ENCODE data around the gene SGCA. TPM values are rescaled to one million over a fixed set of nuclear protein-coding genes. Genes with fewer than 3 reads are reported as not detected.

The SGCA gene
- total and polyA plus RNA-seq, 2 of the 8 experiments (the other 6 are each of a cell fraction or from before 2014, with no cell fraction given): 0.12 TPM; not detected in 1

DNA sequence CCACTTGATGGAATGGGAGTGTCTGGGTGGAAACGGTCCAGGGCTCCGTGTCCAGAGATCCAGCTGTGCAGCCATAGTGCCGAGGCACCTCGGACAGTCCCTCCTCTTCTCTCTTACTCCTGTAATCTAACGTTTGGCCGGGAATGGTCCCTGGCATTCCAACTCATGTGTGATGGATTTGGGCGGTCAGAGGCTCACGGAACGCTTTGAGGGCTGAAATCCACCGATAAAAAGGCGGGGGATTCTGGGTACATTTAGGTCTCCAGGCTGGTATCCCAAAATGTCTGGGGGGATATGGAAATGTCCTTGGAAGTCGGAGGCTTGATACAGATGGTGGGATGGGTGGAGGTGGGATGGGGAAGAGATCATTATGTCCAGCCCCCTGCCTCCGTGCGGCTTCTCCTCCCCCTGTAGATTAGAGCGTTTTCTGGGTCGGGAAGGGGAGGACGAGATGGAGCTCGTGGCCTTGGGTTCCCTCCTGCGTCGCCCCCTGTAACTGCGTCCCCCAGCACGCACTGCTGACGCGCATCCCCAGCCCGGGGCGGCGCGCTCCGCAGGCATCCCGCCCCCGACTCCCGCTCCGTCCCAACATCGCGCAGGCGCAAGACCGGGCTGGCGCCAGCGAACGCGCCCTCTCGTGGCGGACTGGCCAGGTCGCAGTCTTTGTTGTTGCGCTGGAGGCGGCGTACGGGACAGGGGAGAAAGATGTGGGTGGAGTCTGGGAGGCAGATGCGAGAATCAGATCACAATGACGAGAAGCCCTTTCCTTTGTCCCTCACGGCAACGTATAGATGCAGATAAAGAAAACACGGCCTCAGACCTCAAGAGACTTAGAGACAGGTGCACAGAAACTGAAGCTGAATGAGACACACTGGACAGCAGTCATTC is 4.5 kb upstream of the SGCA start:
- H3K9ac ChIP-seq (replicated peaks in 1 of 4; ENCODE audit: extremely low read depth in 1 of 4, low read depth in 3 of 4, low read length in 3 of 4): peak overlapping the region in 3 of 4 experiments; percentile 7 to 54 (median 38); a peak in 4 of 7 replicates
- no peaks in the 10 kb centered on the region for H3K79me2 ChIP-seq (ENCODE audit: control insufficient read depth in 1 of 2, insufficient read depth in 2 of 2, low read length in 2 of 2)
- H3K9me3 ChIP-seq (ENCODE audit: insufficient read depth in 2 of 2, low read depth in 1 of 2, low read length in 1 of 2): no peaks in the 10 kb centered on the region
- peak overlapping the region; percentile 81 for H4K91ac ChIP-seq (replicated peaks; ENCODE audit: insufficient read length, low read length)
- H3K56ac ChIP-seq (replicated peaks; ENCODE audit: insufficient read length, low read depth, low read length): no peak overlapping the region
- CTCF ChIA-PET (ENCODE audit: partially characterized antibody): interaction anchor here (0.6 to 2.8 kb wide), 44 partner anchors 8 to 204 kb away, joined by 3 to 55 read pairs (median 5); partner anchors contain the start of genes PPP1R9B, SAMD14 and TMEM92
- H3K18ac ChIP-seq (ENCODE audit: extremely low read depth, low read length): peak overlapping the region; percentile 88
- H3K4me3 ChIP-seq (ENCODE audit: extremely low read depth in 1 of 4, insufficient read depth in 2 of 4, low read depth in 3 of 4, low read length in 4 of 4): peak overlapping the region; percentile 28 to 62 (median 40)
- peak overlapping the region; percentile 82 for H4K5ac ChIP-seq (ENCODE audit: insufficient read length, low read depth, low read length)
- peak overlapping the region; percentile 2; the same call in 1 of the 2 replicates for H2BK15ac ChIP-seq (ENCODE audit: low read length)
- no peak overlapping the region; the same call in 1 of the 2 replicates for H2BK5ac ChIP-seq (ENCODE audit: low read depth, low read length)
- no peaks in the 10 kb centered on the region for H4K20me1 ChIP-seq (replicated peaks in 1 of 2; ENCODE audit: control insufficient read depth in 1 of 2, insufficient read depth in 2 of 2, low read length in 2 of 2)
- peak; percentile 68 for FAIRE-seq
- no peak overlapping the region for H3K27ac ChIP-seq (ENCODE audit: low read depth, low read length)
- peaks cover 0 to 7% (median 6%) of the 10 kb centered on the region in 4 experiments; a peak in 3 of 7 replicates for H3K4me1 ChIP-seq (replicated peaks in 1 of 4; ENCODE audit: control insufficient read depth in 3 of 4, insufficient read depth in 4 of 4, low read length in 3 of 4)
- H3K27me3 ChIP-seq (replicated peaks in 1 of 4; ENCODE audit: control insufficient read depth in 3 of 4, extremely low read depth in 1 of 4, insufficient read depth in 3 of 4, low read length in 3 of 4): peaks cover 0 to 6% (median 0%) of the 10 kb centered on the region in 4 experiments; a peak in 2 of 7 replicates
- peak overlapping the region; percentile 70; the same call in 1 of the 2 replicates for H2BK12ac ChIP-seq (ENCODE audit: low read depth, low read length)
- no peaks in the 10 kb centered on the region for H3K79me1 ChIP-seq (ENCODE audit: low read depth, low read length)
- WGBS, 2 experiments (ENCODE audit: extremely low coverage in 1 of 2, insufficient coverage in 1 of 2, insufficient read length in 1 of 2, insufficient replicate concordance in 2 of 2, low coverage in 1 of 2, low lambda C conversion rate in 2 of 2, missing lambda C conversion rate in 1 of 2): 5% methylated on average over 53 of the region's 53 CpGs; no CpG with 5 or more reads in 1 of the 2 experiments
- H2BK20ac ChIP-seq (ENCODE audit: low read length): peak overlapping the region; percentile 74; the same call in 1 of the 2 replicates
- H3K36me3 ChIP-seq (ENCODE audit: control insufficient read depth in 2 of 4, insufficient read depth in 4 of 4, low read length in 3 of 4): no peaks in the 10 kb centered on the region
- peak in 1 of 2 experiments; percentile 99 for DNase-seq (ENCODE audit: low read depth in 1 of 2, low spot score in 2 of 2)
- peak overlapping the region; percentile 71 for H3K4ac ChIP-seq (replicated peaks; ENCODE audit: insufficient read length, low read depth, low read length)
- H2AFZ ChIP-seq (ENCODE audit: low read length): peak overlapping the region; percentile 99
- peaks cover 8% of the 10 kb centered on the region for H3K23me2 ChIP-seq (ENCODE audit: low read depth, low read length)
- POLR2A ChIA-PET (ENCODE audit: partially characterized antibody): interaction anchor here (0.9 to 2.7 kb wide), 5 partner anchors 9 to 38 kb away, joined by 3 to 25 read pairs (median 5); no protein-coding TSS in a partner anchor
- H3K14ac ChIP-seq (ENCODE audit: insufficient read length): no peak overlapping the region
- peak overlapping the region; percentile 96; the same call in 1 of the 2 replicates for H4K8ac ChIP-seq (ENCODE audit: extremely low read depth, insufficient read depth, low read length)
- H3K4me2 ChIP-seq (ENCODE audit: insufficient read depth in 1 of 2, low read depth in 2 of 2, low read length in 2 of 2): peak overlapping the region; percentile 35 to 88
- no peak overlapping the region for H3K23ac ChIP-seq (ENCODE audit: insufficient read length)
- H2AK5ac ChIP-seq (ENCODE audit: low read depth, low read length): no peak overlapping the region
- H2BK120ac ChIP-seq (replicated peaks; ENCODE audit: low read depth, low read length): peak overlapping the region; percentile 52
- TF ChIP-seq, protein P1, sequence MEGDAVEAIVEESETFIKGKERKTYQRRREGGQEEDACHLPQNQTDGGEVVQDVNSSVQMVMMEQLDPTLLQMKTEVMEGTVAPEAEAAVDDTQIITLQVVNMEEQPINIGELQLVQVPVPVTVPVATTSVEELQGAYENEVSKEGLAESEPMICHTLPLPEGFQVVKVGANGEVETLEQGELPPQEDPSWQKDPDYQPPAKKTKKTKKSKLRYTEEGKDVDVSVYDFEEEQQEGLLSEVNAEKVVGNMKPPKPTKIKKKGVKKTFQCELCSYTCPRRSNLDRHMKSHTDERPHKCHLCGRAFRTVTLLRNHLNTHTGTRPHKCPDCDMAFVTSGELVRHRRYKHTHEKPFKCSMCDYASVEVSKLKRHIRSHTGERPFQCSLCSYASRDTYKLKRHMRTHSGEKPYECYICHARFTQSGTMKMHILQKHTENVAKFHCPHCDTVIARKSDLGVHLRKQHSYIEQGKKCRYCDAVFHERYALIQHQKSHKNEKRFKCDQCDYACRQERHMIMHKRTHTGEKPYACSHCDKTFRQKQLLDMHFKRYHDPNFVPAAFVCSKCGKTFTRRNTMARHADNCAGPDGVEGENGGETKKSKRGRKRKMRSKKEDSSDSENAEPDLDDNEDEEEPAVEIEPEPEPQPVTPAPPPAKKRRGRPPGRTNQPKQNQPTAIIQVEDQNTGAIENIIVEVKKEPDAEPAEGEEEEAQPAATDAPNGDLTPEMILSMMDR (IDR thresholded peaks at IDR 0.05; ENCODE audit: control extremely low read depth in 1 of 3, insufficient read depth in 1 of 3, low read depth in 1 of 3, low read length in 3 of 3): peak; percentile 89 to 99 (median 97)
- TF ChIP-seq POLR2AphosphoS5 (IDR thresholded peaks at IDR 0.05; ENCODE audit: low read depth, low read length) (peak; percentile 39; the same call in 1 of the 2 replicates), CHD2 (IDR thresholded peaks at IDR 0.05; ENCODE audit: low read length) (no peak), YY1 (IDR thresholded peaks at IDR 0.05; ENCODE audit: low read depth, low read length) (no peak), NANOG (IDR thresholded peaks at IDR 0.05; ENCODE audit: insufficient read depth, low read depth, low read length, poor library complexity, severe bottlenecking) (no peak), PHF8 (conservative IDR thresholded peaks at IDR 0.05; ENCODE audit: low read depth, low read length) (peak; percentile 31)
- TF ChIP-seq, protein P2, sequence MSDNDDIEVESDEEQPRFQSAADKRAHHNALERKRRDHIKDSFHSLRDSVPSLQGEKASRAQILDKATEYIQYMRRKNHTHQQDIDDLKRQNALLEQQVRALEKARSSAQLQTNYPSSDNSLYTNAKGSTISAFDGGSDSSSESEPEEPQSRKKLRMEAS (IDR thresholded peaks at IDR 0.05): peak; percentile 87
